Muscle of leg (tissue), 11 donors: ENCODE results near the gene SRP14. TPM values are rescaled to one million over a fixed set of nuclear protein-coding genes. Genes with fewer than 3 reads are reported as not detected.

Experiments used
- DNase-seq: peaks from one replicate; pipeline ENCODE4 v3.0.0; 2013
- H3K27ac ChIP-seq: one replicate; pipeline ENCODE4 v1.5.1; 2013; ENCODE audit warnings: mild to moderate bottlenecking, low read length, control low read depth
- H3K27me3 ChIP-seq: one replicate; pipeline ENCODE4 v1.6.1; 2013; ENCODE audit warnings: low read length; ENCODE audit not compliant: control insufficient read depth, insufficient read depth
- H3K36me3 ChIP-seq: one replicate; pipeline ENCODE4 v1.6.1; 2013; ENCODE audit warnings: low read length; ENCODE audit not compliant: control insufficient read depth, insufficient read depth
- H3K4me1 ChIP-seq: one replicate; pipeline ENCODE4 v1.6.1; 2013; ENCODE audit warnings: low read length; ENCODE audit not compliant: control insufficient read depth, insufficient read depth
- H3K4me3 ChIP-seq: one replicate; pipeline ENCODE4 v1.5.1; 2013; ENCODE audit warnings: low read length, control low read depth
- H3K9me3 ChIP-seq: replicated peaks from 2 replicates; pipeline ENCODE4 v1.6.1; 2013; ENCODE audit warnings: low read depth, low read length; ENCODE audit not compliant: control insufficient read depth
- WGBS: methylation state at CpG from one replicate; pipeline ENCODE4 v1.1.5; 2013; ENCODE audit warnings: missing lambda C conversion rate; ENCODE audit not compliant: insufficient coverage; 5-methylcytosine and 5-hydroxymethylcytosine counted together
- polyA plus RNA-seq, 8 donors: library from polyadenylated mRNA; unstranded; fragments of 120-200 nt; gene quantifications; one replicate each; pipeline versions ENCODE4 v1.2.1 to v1.2.3, GENCODE V29; 2013; ENCODE audit warnings: inconsistent platforms in 1 of 8, low replicate concordance in 1 of 8; ENCODE audit not compliant: insufficient read length in 8 of 8, insufficient read depth in 1 of 8
- total RNA-seq: library from RNA; stranded (reverse); fragments of 120-200 nt; gene quantifications from one replicate; pipeline ENCODE4 v1.2.4, GENCODE V29; 2013

The SRP14 gene
- total and polyA plus RNA-seq, 9 donors, result 148 to 493 (median 355) TPM

GRCh38 chr15:39987821-39988220 is 51.2 kb downstream of the SRP14 start:
- no peaks in the 10 kb centered on the region for H3K9me3 ChIP-seq
- H3K4me1 ChIP-seq, result no peaks in the 10 kb centered on the region
- no peak overlapping the region for H3K4me3 ChIP-seq
- DNase-seq, result no peak
- H3K27ac ChIP-seq, result no peak overlapping the region
- no peaks in the 10 kb centered on the region for H3K27me3 ChIP-seq
- WGBS, result no CpG with 5 or more reads among the region's 7 CpGs
- H3K36me3 ChIP-seq, result peaks cover 50% of the 10 kb centered on the region

Other genes with a start within 250 kb of the SRP14 start
- 6.8 TPM for gene GPR176, start 118.9 kb downstream of the SRP14 start, total RNA-seq
- gene GPR176, start 118.9 kb downstream of the SRP14 start, polyA plus RNA-seq, result 1 to 10 TPM; 4.0 to 7.3 (median 5.6) TPM
- gene EIF2AK4, start 105.1 kb downstream of the SRP14 start, total RNA-seq, result 33.6 TPM
- gene EIF2AK4, start 105.1 kb downstream of the SRP14 start, polyA plus RNA-seq, result 10 to 100 TPM; 26.2 to 48.0 (median 34.1) TPM
- gene BMF, start 69.7 kb upstream of the SRP14 start, total RNA-seq, result 10.1 TPM
- 10 to 100 TPM in 5 of 8 donors, 1 to 10 TPM in 3; 7.5 to 15.3 (median 12.9) TPM for gene BMF, start 69.7 kb upstream of the SRP14 start, polyA plus RNA-seq
- 11.8 TPM for gene BUB1B, start 121.9 kb upstream of the SRP14 start, total RNA-seq
- 10 to 100 TPM; 10.8 to 20.7 (median 14.7) TPM for gene BUB1B, start 121.9 kb upstream of the SRP14 start, polyA plus RNA-seq
- gene PAK6, start 199.9 kb upstream of the SRP14 start, total RNA-seq, result 0.44 TPM
- gene PAK6, start 199.9 kb upstream of the SRP14 start, polyA plus RNA-seq, result 1 to 10 TPM in 2 of 8 donors, under 1 TPM in 6; 0.29 to 1.6 (median 0.55) TPM
- 0.22 TPM for gene ANKRD63, start 243.9 kb upstream of the SRP14 start, total RNA-seq
- gene ANKRD63, start 243.9 kb upstream of the SRP14 start, polyA plus RNA-seq, result under 1 TPM in 5 of 8 donors, not detected in 3; 0.11 to 0.22 (median 0.15) TPM